H9 (cell line): ENCODE measurements around the gene AFAP1L2. TPM values are rescaled to one million over a fixed set of nuclear protein-coding genes. Genes with fewer than 3 reads are reported as not detected.

ENCODE experiments used
- DNase-seq: peaks from one replicate; pipeline ENCODE4 v3.0.0-alpha.2; 2017
- H2AFZ ChIP-seq: one replicate; pipeline ENCODE4 v1.6.1; 2013; ENCODE audit warnings: mild to moderate bottlenecking, low read length, control low read depth, moderate library complexity
- H2AK5ac ChIP-seq: 2 replicates; pipeline ENCODE4 v1.6.1; 2013; ENCODE audit warnings: low read length, control low read depth, mixed read lengths; ENCODE audit not compliant: insufficient read length
- H2BK120ac ChIP-seq: one replicate; pipeline ENCODE4 v1.6.1; 2013; ENCODE audit warnings: low read depth, mild to moderate bottlenecking, low read length, control low read depth, inconsistent platforms; ENCODE audit not compliant: poor library complexity, severe bottlenecking
- H2BK12ac ChIP-seq: 2 replicates; pipeline ENCODE4 v1.6.1; 2013; ENCODE audit warnings: low read length, control low read depth, mixed read lengths, low read depth; ENCODE audit not compliant: insufficient read length
- H2BK15ac ChIP-seq: 2 replicates; pipeline ENCODE4 v1.6.1; 2013; ENCODE audit warnings: low read depth, low read length, control low read depth
- H2BK20ac ChIP-seq: one replicate; pipeline ENCODE4 v1.6.1; 2013; ENCODE audit warnings: low read depth, mild to moderate bottlenecking, low read length, control low read depth, inconsistent platforms; ENCODE audit not compliant: poor library complexity, severe bottlenecking
- H2BK5ac ChIP-seq: 2 replicates; pipeline ENCODE4 v1.6.1; 2013; ENCODE audit warnings: low read length, control low read depth, mixed read lengths; ENCODE audit not compliant: insufficient read length
- H3K14ac ChIP-seq: 2 replicates; pipeline ENCODE4 v1.6.1; 2013; ENCODE audit warnings: low read length, control low read depth; ENCODE audit not compliant: insufficient read depth
- H3K18ac ChIP-seq: 2 replicates; pipeline ENCODE4 v1.6.1; 2013; ENCODE audit warnings: low read depth, mild to moderate bottlenecking, mixed read lengths, low read length, control low read depth; ENCODE audit not compliant: insufficient read length
- H3K23ac ChIP-seq: 2 replicates; pipeline ENCODE4 v1.6.1; 2013; ENCODE audit warnings: low read length, control low read depth, mixed read lengths, low read depth; ENCODE audit not compliant: insufficient read length
- H3K23me2 ChIP-seq: 2 replicates; pipeline ENCODE4 v1.6.1; 2013; ENCODE audit warnings: low read depth, mild to moderate bottlenecking, mixed read lengths, low read length, control low read depth; ENCODE audit not compliant: insufficient read length, poor library complexity, severe bottlenecking
- H3K27ac ChIP-seq: 2 replicates; pipeline ENCODE4 v1.5.1; 2013; ENCODE audit warnings: low read length, control low read depth, mixed read lengths, low read depth; ENCODE audit not compliant: insufficient read length
- H3K27me3 ChIP-seq: 2 replicates; pipeline ENCODE4 v1.6.1; 2013; ENCODE audit warnings: low read length, control low read depth, inconsistent platforms; ENCODE audit not compliant: insufficient read depth
- H3K4ac ChIP-seq: 2 replicates; pipeline ENCODE4 v1.6.1; 2013; ENCODE audit warnings: low read depth, mild to moderate bottlenecking, control low read depth, inconsistent platforms, low read length, moderate library complexity
- H3K4me1 ChIP-seq: 2 replicates; pipeline ENCODE4 v1.6.1; 2013; ENCODE audit warnings: low read length, control low read depth, inconsistent platforms; ENCODE audit not compliant: insufficient read depth
- H3K4me2 ChIP-seq: 2 replicates; pipeline ENCODE4 v1.6.1; 2013; ENCODE audit warnings: low read length, control low read depth, mixed read lengths; ENCODE audit not compliant: insufficient read length, insufficient read depth
- H3K56ac ChIP-seq: 2 replicates; pipeline ENCODE4 v1.6.1; 2013; ENCODE audit warnings: low read depth, mild to moderate bottlenecking, mixed read lengths, low read length, control low read depth; ENCODE audit not compliant: insufficient read length
- H3K79me1 ChIP-seq: 2 replicates; pipeline ENCODE4 v1.6.1; 2013; ENCODE audit warnings: low read depth, mild to moderate bottlenecking, moderate library complexity, low read length, control low read depth, inconsistent platforms; ENCODE audit not compliant: insufficient read depth, poor library complexity, severe bottlenecking
- H3K79me2 ChIP-seq: 2 replicates; pipeline ENCODE4 v1.6.1; 2013; ENCODE audit warnings: low read length, control low read depth, inconsistent platforms; ENCODE audit not compliant: insufficient read depth
- H3K9ac ChIP-seq: 2 replicates; pipeline ENCODE4 v1.6.1; 2013; ENCODE audit warnings: low read length, control low read depth, mixed read lengths; ENCODE audit not compliant: insufficient read length; ENCODE audit errors: extremely low read depth
- H3K9me3 ChIP-seq: one replicate; pipeline ENCODE4 v1.6.1; 2013; ENCODE audit warnings: low read depth, low read length, inconsistent platforms; ENCODE audit not compliant: control insufficient read depth
- H3T11ph ChIP-seq: one replicate; pipeline ENCODE4 v1.6.1; 2013; ENCODE audit warnings: mild to moderate bottlenecking, low read length, control low read depth, inconsistent platforms
- H4K20me1 ChIP-seq: one replicate; pipeline ENCODE4 v1.6.1; 2013; ENCODE audit not compliant: control insufficient read depth, insufficient read length, insufficient read depth
- H4K5ac ChIP-seq: 2 replicates; pipeline ENCODE4 v1.6.1; 2013; ENCODE audit warnings: low read depth, mild to moderate bottlenecking, mixed read lengths, low read length, control low read depth; ENCODE audit not compliant: insufficient read length
- H4K8ac ChIP-seq: replicated peaks from 2 replicates; pipeline ENCODE4 v1.6.1; 2013; ENCODE audit warnings: low read length, control low read depth, mixed read lengths, low read depth; ENCODE audit not compliant: insufficient read length
- H4K91ac ChIP-seq: 2 replicates; pipeline ENCODE4 v1.6.1; 2013; ENCODE audit warnings: low read depth, mild to moderate bottlenecking, moderate library complexity, mixed read lengths, low read length, control low read depth; ENCODE audit not compliant: insufficient read length
- H3K27ac Mint-ChIP-seq, 3 experiments: 2 replicates in 2 of 3; 3 replicates in 1 of 3; pipeline ENCODE4 v1.8.0; 2020 to 2021; ENCODE audit warnings: mixed read lengths in 3 of 3, mild to moderate bottlenecking in 1 of 3, moderate library complexity in 1 of 3
- H3K27me3 Mint-ChIP-seq: 2 replicates; pipeline ENCODE4 v1.8.0; 2021; ENCODE audit warnings: low read depth, mild to moderate bottlenecking, moderate library complexity, mixed read lengths
- H3K36me3 Mint-ChIP-seq, 3 experiments: 2 replicates in 2 of 3; 3 replicates in 1 of 3; pipeline ENCODE4 v1.8.0; 2020 to 2021; ENCODE audit warnings: low read depth in 3 of 3, mixed read lengths in 3 of 3; ENCODE audit not compliant: insufficient read depth in 1 of 3
- H3K4me1 Mint-ChIP-seq, 2 experiments: 2 replicates each; pipeline ENCODE4 v1.8.0; 2020; ENCODE audit warnings: mixed read lengths in 2 of 2
- H3K4me3 Mint-ChIP-seq, 2 experiments: 2 replicates in 1 of 2; 3 replicates in 1 of 2; pipeline ENCODE4 v1.8.0; 2020 to 2021; ENCODE audit warnings: mild to moderate bottlenecking in 2 of 2, mixed read lengths in 2 of 2, moderate library complexity in 1 of 2
- H3K9me3 Mint-ChIP-seq, 2 experiments: 2 replicates in 1 of 2; 3 replicates in 1 of 2; pipeline ENCODE4 v1.8.0; 2020; ENCODE audit warnings: mild to moderate bottlenecking in 2 of 2, mixed read lengths in 2 of 2, moderate library complexity in 1 of 2
- CTCF ChIP-seq: fragments of 200-600 bp; sonication (generic); conservative IDR thresholded peaks from 3 replicates; pipeline ENCODE4 v1.8.0; 2021; ENCODE audit warnings: antibody characterized with exemption, mild to moderate bottlenecking
- WGBS: extraction: QIAGEN DNeasy Blood & Tissue Kit; methylation state at CpG from one replicate; pipeline ENCODE4 v1.1.7; 2013; ENCODE audit warnings: missing lambda C conversion rate, low lambda C conversion rate, mixed read lengths; ENCODE audit not compliant: insufficient read length; ENCODE audit errors: extremely low coverage; 5-methylcytosine and 5-hydroxymethylcytosine counted together
- total RNA-seq: library from RNA; stranded (reverse); gene quantifications from 2 replicates; pipeline ENCODE4 v1.2.1, GENCODE V29; 2021

The AFAP1L2 gene
- total RNA-seq, 1 experiment from 2014 or later = 0.77 TPM

GRCh38 chr10:114326795-114327194 lies 77.5 kb downstream of the AFAP1L2 start:
- Histone ChIP-seq H4K91ac (no peak overlapping the region), H3K27ac (no peak overlapping the region), H3K4me2 (no peak overlapping the region), H3K27me3 (no peaks in the 10 kb centered on the region), H3K79me2 (no peaks in the 10 kb centered on the region), H3K9ac (no peak overlapping the region), H3K79me1 (no peaks in the 10 kb centered on the region), H4K20me1 (no peaks in the 10 kb centered on the region), H3K4me1 (no peaks in the 10 kb centered on the region), H4K5ac (no peak overlapping the region), H2BK120ac (no peak overlapping the region), H3T11ph (no peak overlapping the region), H2AFZ (no peak overlapping the region), H2BK20ac (no peak overlapping the region), H3K23me2 (no peaks in the 10 kb centered on the region), H3K14ac (no peak overlapping the region), H2BK15ac (no peak overlapping the region), H2BK12ac (no peak overlapping the region), H3K23ac (no peak overlapping the region), H3K18ac (no peak overlapping the region), H4K8ac (no peak overlapping the region), H3K56ac (no peak overlapping the region), H3K9me3 (no peaks in the 10 kb centered on the region), H2BK5ac (no peak overlapping the region), H2AK5ac (no peak overlapping the region), H3K4ac (no peak overlapping the region)
- peaks cover 4% of the 10 kb centered on the region for H3K27me3 Mint-ChIP-seq
- H3K36me3 Mint-ChIP-seq = no peaks in the 10 kb centered on the region
- no peak for DNase-seq
- H3K4me3 Mint-ChIP-seq = no peak overlapping the region
- H3K27ac Mint-ChIP-seq = no peak overlapping the region
- no CpG with 5 or more reads among the region's 2 CpGs for WGBS
- no peaks in the 10 kb centered on the region for H3K9me3 Mint-ChIP-seq
- peaks cover 3 to 4% of the 10 kb centered on the region in 2 experiments; a peak in 2 of 4 replicates for H3K4me1 Mint-ChIP-seq
- TF ChIP-seq CTCF = no peak
